AG08395 (cell line): ENCODE data around the gene WASF2.
"Not testable (repeated sequence)": the region's sequence is repeated elsewhere in the genome, so short reads cannot be mapped to it uniquely, and the experiment has no call there.

Experiments
- DNase-seq: peaks from one replicate; pipeline ENCODE4 v3.0.0; 2012; ENCODE audit warnings: mixed read lengths, low spot score

WASF2 gene

GRCh38 chr1:27496604-27497155 is 6.7 kb upstream of the WASF2 start:
- no peak for DNase-seq

GRCh38 chr1:27492796-27493195 is 2.8 kb upstream of the WASF2 start:
- no peak for DNase-seq

GRCh38 chr1:27491748-27492700 is 2.1 kb upstream of the WASF2 start:
- peak; percentile 31 for DNase-seq

- DNase-seq = no peak
Measured at GRCh38 chr1:27489501-27489972, 430 bp downstream of the WASF2 start.

GRCh38 chr1:27487966-27488884 is 1.7 kb downstream of the WASF2 start:
- DNase-seq = no peak

- DNase-seq = no peak
Measured at GRCh38 chr1:27485363-27485762, 4.6 kb downstream of the WASF2 start.

GRCh38 chr1:27483659-27484058 is 6.3 kb downstream of the WASF2 start:
- no peak for DNase-seq

GRCh38 chr1:27481994-27482620 is 7.9 kb downstream of the WASF2 start:
- DNase-seq = no peak

GRCh38 chr1:27478098-27478497 is 11.9 kb downstream of the WASF2 start:
- DNase-seq = no peak

- no peak for DNase-seq
Measured at GRCh38 chr1:27476237-27476636, 13.7 kb downstream of the WASF2 start.

- DNase-seq = no peak
Measured at GRCh38 chr1:27475720-27476119, 14.2 kb downstream of the WASF2 start.

GRCh38 chr1:27473755-27474154 is 16.2 kb downstream of the WASF2 start:
- no peak for DNase-seq

- DNase-seq = not testable (repeated sequence)
Measured at GRCh38 chr1:27472098-27472497, 17.9 kb downstream of the WASF2 start.

GRCh38 chr1:27471477-27471876 is 18.5 kb downstream of the WASF2 start:
- no peak for DNase-seq

- no peak for DNase-seq
Measured at GRCh38 chr1:27469334-27469733, 20.6 kb downstream of the WASF2 start.

- not testable (repeated sequence) for DNase-seq
Measured at GRCh38 chr1:27468378-27468777, 21.6 kb downstream of the WASF2 start.

GRCh38 chr1:27464926-27465647 is 24.9 kb downstream of the WASF2 start:
- DNase-seq = no peak

GRCh38 chr1:27463916-27464315 is 26.1 kb downstream of the WASF2 start:
- DNase-seq = not testable (repeated sequence)

- not testable (repeated sequence) for DNase-seq
Measured at GRCh38 chr1:27458521-27458920, 31.4 kb downstream of the WASF2 start.

- DNase-seq = no peak
Measured at GRCh38 chr1:27455139-27455811, 34.7 kb downstream of the WASF2 start.
